HFFc6 (cell line): ENCODE measurements around the gene G6PC3. TPM values are rescaled to one million over a fixed set of nuclear protein-coding genes. Genes with fewer than 3 reads are reported as not detected.
"Not testable (repeated sequence)": the region's sequence is repeated elsewhere in the genome, so short reads cannot be mapped to it uniquely, and the experiment has no call there.

ENCODE experiments used
- DNase-seq: peaks from one replicate; pipeline ENCODE4 v3.0.0-alpha.2; 2018
- H3K27ac Mint-ChIP-seq: 2 replicates; pipeline ENCODE4 v1.8.0; 2020; ENCODE audit warnings: mild to moderate bottlenecking, mixed read lengths
- H3K27me3 Mint-ChIP-seq: 2 replicates; pipeline ENCODE4 v1.8.0; 2021; ENCODE audit warnings: mild to moderate bottlenecking, moderate library complexity, mixed read lengths; ENCODE audit not compliant: insufficient read depth
- H3K36me3 Mint-ChIP-seq: 2 replicates; pipeline ENCODE4 v1.8.0; 2021; ENCODE audit warnings: low read depth, mixed read lengths
- H3K4me1 Mint-ChIP-seq: 2 replicates; pipeline ENCODE4 v1.8.0; 2020; ENCODE audit warnings: low read depth, mixed read lengths
- H3K4me3 Mint-ChIP-seq: 2 replicates; pipeline ENCODE4 v1.8.0; 2020; ENCODE audit warnings: mild to moderate bottlenecking, moderate library complexity, mixed read lengths
- H3K9me3 Mint-ChIP-seq: 2 replicates; pipeline ENCODE4 v1.8.0; 2020; ENCODE audit warnings: mild to moderate bottlenecking, mixed read lengths
- CTCF ChIP-seq: fragments of 200-600 bp; sonication (generic); IDR thresholded peaks from 2 replicates; pipeline ENCODE4 v1.5.0; 2021; ENCODE audit warnings: antibody characterized with exemption, mild to moderate bottlenecking
- total RNA-seq, 6 experiments: library from RNA; stranded (reverse); fragmentation: NEBNext Ultra II Directional; extraction: Animal tissue kit (Norgen Biotek cat#: 25700); gene quantifications; 2 replicates in 1 of 6; 3 replicates in 5 of 6; pipeline ENCODE4 v1.2.3, GENCODE V29; 2021

The G6PC3 gene
- total RNA-seq, 6 experiments from 2014 or later, result 96.6 to 123 (median 113) TPM

- Mint-ChIP-seq H3K9me3 (no peaks in the 10 kb centered on the region), H3K27me3 (no peaks in the 10 kb centered on the region), H3K36me3 (peaks cover 24% of the 10 kb centered on the region), H3K4me3 (no peak overlapping the region), H3K27ac (peak overlapping the region; percentile 48; the same call in 1 of the 2 replicates), H3K4me1 (peaks cover 36% of the 10 kb centered on the region)
- DNase-seq, result no peak
- no peak for TF ChIP-seq CTCF
Observed at GRCh38 chr17:44038604-44039011, 31.9 kb upstream of the G6PC3 start.

- H3K4me1 Mint-ChIP-seq, result peaks cover 42% of the 10 kb centered on the region
- no peak for TF ChIP-seq CTCF
- peaks cover 18% of the 10 kb centered on the region for H3K36me3 Mint-ChIP-seq
- H3K27me3 Mint-ChIP-seq, result no peaks in the 10 kb centered on the region
- no peaks in the 10 kb centered on the region for H3K9me3 Mint-ChIP-seq
- peak overlapping the region; percentile 32 for H3K4me3 Mint-ChIP-seq
- DNase-seq, result peak; percentile 43
- peak overlapping the region; percentile 58 for H3K27ac Mint-ChIP-seq
Observed at GRCh38 chr17:44039829-44040635, 30.5 kb upstream of the G6PC3 start.

GRCh38 chr17:44043272-44043696 lies 27.3 kb upstream of the G6PC3 start:
- Mint-ChIP-seq H3K4me1 (peaks cover 52% of the 10 kb centered on the region), H3K36me3 (peaks cover 15% of the 10 kb centered on the region), H3K9me3 (no peaks in the 10 kb centered on the region), H3K4me3 (no peak overlapping the region), H3K27ac (peak overlapping the region; percentile 44), H3K27me3 (no peaks in the 10 kb centered on the region)
- DNase-seq, result no peak
- no peak for TF ChIP-seq CTCF

GRCh38 chr17:44044071-44044470 lies 26.5 kb upstream of the G6PC3 start:
- H3K27me3 Mint-ChIP-seq, result no peaks in the 10 kb centered on the region
- no peaks in the 10 kb centered on the region for H3K9me3 Mint-ChIP-seq
- H3K4me1 Mint-ChIP-seq, result peaks cover 52% of the 10 kb centered on the region
- H3K4me3 Mint-ChIP-seq, result no peak overlapping the region
- no peak for DNase-seq
- H3K36me3 Mint-ChIP-seq, result peaks cover 19% of the 10 kb centered on the region
- peak overlapping the region; percentile 44 for H3K27ac Mint-ChIP-seq
- TF ChIP-seq CTCF, result no peak

- Mint-ChIP-seq H3K27ac (0 out of 2 replicates have a peak overlapping the region, but pooled peaks have one; percentile 16), H3K27me3 (no peaks in the 10 kb centered on the region), H3K9me3 (no peaks in the 10 kb centered on the region), H3K4me1 (peaks cover 41% of the 10 kb centered on the region), H3K4me3 (no peak overlapping the region), H3K36me3 (peaks cover 12% of the 10 kb centered on the region)
- no peak for DNase-seq
- TF ChIP-seq CTCF, result no peak
Observed at GRCh38 chr17:44045486-44045885, 25.0 kb upstream of the G6PC3 start.

GRCh38 chr17:44046893-44047292 lies 23.6 kb upstream of the G6PC3 start:
- not testable (repeated sequence) for H3K4me3 Mint-ChIP-seq, DNase-seq, H3K27me3 Mint-ChIP-seq, H3K9me3 Mint-ChIP-seq
- Mint-ChIP-seq H3K36me3 (peaks cover 12% of the 10 kb centered on the region; the same call in 1 of the 2 replicates), H3K4me1 (peaks cover 29% of the 10 kb centered on the region), H3K27ac (peak overlapping the region; percentile 13; the same call in 1 of the 2 replicates)
